Subcutaneous abdominal adipose tissue (tissue), 5 donors: ENCODE results near the gene PKDREJ.

Source experiments
- H3K27ac ChIP-seq: one replicate; pipeline ENCODE4 v1.7.0; 2013; ENCODE audit warnings: low read depth, mild to moderate bottlenecking, inconsistent platforms, low read length, moderate library complexity
- H3K27me3 ChIP-seq, 5 donors: one replicate each; pipeline ENCODE4 v1.7.0; 2013; ENCODE audit warnings: low read length in 5 of 5, inconsistent platforms in 1 of 5; ENCODE audit not compliant: control insufficient read depth in 5 of 5, insufficient read depth in 4 of 5
- H3K36me3 ChIP-seq, 5 donors: one replicate each; pipeline ENCODE4 v1.7.0; 2013; ENCODE audit warnings: low read length in 5 of 5; ENCODE audit not compliant: control insufficient read depth in 5 of 5, insufficient read depth in 5 of 5
- H3K4me1 ChIP-seq, 5 donors: one replicate each; pipeline ENCODE4 v1.7.0; 2013; ENCODE audit warnings: low read length in 5 of 5, mild to moderate bottlenecking in 3 of 5, moderate library complexity in 1 of 5; ENCODE audit not compliant: control insufficient read depth in 5 of 5, insufficient read depth in 5 of 5
- H3K4me3 ChIP-seq, 5 donors: one replicate each; pipeline ENCODE4 v1.7.0; 2013; ENCODE audit warnings: low read length in 5 of 5, low read depth in 1 of 5
- H3K9ac ChIP-seq, 5 donors: one replicate each; pipeline ENCODE4 v1.7.0; 2013; ENCODE audit warnings: low read length in 5 of 5, mild to moderate bottlenecking in 4 of 5, moderate library complexity in 3 of 5
- H3K9me3 ChIP-seq, 5 donors: one replicate each; pipeline ENCODE4 v1.7.0; 2013; ENCODE audit warnings: low read length in 5 of 5; ENCODE audit not compliant: control insufficient read depth in 5 of 5
- donor health status: healthy.
- donor health status: healthy.
- donor health status: healthy.
- donor health status: healthy.
- donor health status: healthy.

PKDREJ gene

GRCh38 chr22:46225631-46226030, 37.5 kb downstream of the PKDREJ start:
- Histone ChIP-seq H3K9ac (no peak overlapping the region), H3K27ac (no peak overlapping the region), H3K36me3 (peaks cover 4 to 44% (median 29%) of the 10 kb centered on the region in 5 donors), H3K4me3 (no peak overlapping the region), H3K9me3 (no peaks in the 10 kb centered on the region), H3K27me3 (no peaks in the 10 kb centered on the region), H3K4me1 (no peaks in the 10 kb centered on the region)

- H3K4me3 ChIP-seq, result no peak overlapping the region
- H3K9ac ChIP-seq, result no peak overlapping the region
- no peaks in the 10 kb centered on the region for H3K4me1 ChIP-seq
- no peak overlapping the region for H3K27ac ChIP-seq
- H3K27me3 ChIP-seq, result no peaks in the 10 kb centered on the region
- peaks cover 6 to 51% (median 36%) of the 10 kb centered on the region in 5 donors for H3K36me3 ChIP-seq
- H3K9me3 ChIP-seq, result no peaks in the 10 kb centered on the region
These were observed 38.2 kb downstream of the PKDREJ start for GRCh38 chr22:46224898-46225290.

- peaks cover 10 to 58% (median 42%) of the 10 kb centered on the region in 5 donors for H3K36me3 ChIP-seq
These were observed 38.9 kb downstream of the PKDREJ start for GRCh38 chr22:46224044-46224897.

GRCh38 chr22:46220921-46221320, 42.2 kb downstream of the PKDREJ start:
- Histone ChIP-seq H3K4me3 (no peak overlapping the region), H3K9me3 (no peaks in the 10 kb centered on the region), H3K4me1 (no peaks in the 10 kb centered on the region), H3K9ac (no peak overlapping the region), H3K36me3 (peaks cover 12 to 82% (median 63%) of the 10 kb centered on the region in 5 donors), H3K27ac (no peak overlapping the region), H3K27me3 (no peaks in the 10 kb centered on the region)

More at GRCh38 chr22:46224044-46224897, 38.9 kb downstream of the PKDREJ start:
- no peak overlapping the region for H3K27ac ChIP-seq
- no peaks in the 10 kb centered on the region for H3K4me1 ChIP-seq
- H3K27me3 ChIP-seq, result no peaks in the 10 kb centered on the region
- H3K9ac ChIP-seq, result no peak overlapping the region
- no peak overlapping the region for H3K4me3 ChIP-seq
- H3K9me3 ChIP-seq, result no peaks in the 10 kb centered on the region

- Histone ChIP-seq H3K27ac (no peak overlapping the region), H3K27me3 (no peaks in the 10 kb centered on the region), H3K9me3 (no peaks in the 10 kb centered on the region), H3K9ac (no peak overlapping the region), H3K4me3 (no peak overlapping the region), H3K4me1 (no peaks in the 10 kb centered on the region), H3K36me3 (peaks cover 12 to 82% (median 64%) of the 10 kb centered on the region in 5 donors)
These were observed 43.5 kb downstream of the PKDREJ start for GRCh38 chr22:46219636-46220035.

- Histone ChIP-seq H3K4me3 (no peak overlapping the region), H3K9ac (no peak overlapping the region), H3K27me3 (no peaks in the 10 kb centered on the region), H3K4me1 (no peaks in the 10 kb centered on the region), H3K9me3 (peaks cover 0 to 6% (median 3%) of the 10 kb centered on the region in 5 donors), H3K36me3 (peaks cover 9 to 69% (median 53%) of the 10 kb centered on the region in 5 donors), H3K27ac (no peak overlapping the region)
These were observed 48.5 kb downstream of the PKDREJ start for GRCh38 chr22:46214616-46215015.

- peaks cover 8 to 66% (median 51%) of the 10 kb centered on the region in 5 donors for H3K36me3 ChIP-seq
- H3K27ac ChIP-seq, result no peak overlapping the region
These were observed 49.0 kb downstream of the PKDREJ start for GRCh38 chr22:46214149-46214548.

GRCh38 chr22:46213052-46213451, 50.1 kb downstream of the PKDREJ start:
- H3K27me3 ChIP-seq, result no peaks in the 10 kb centered on the region
- no peak overlapping the region for H3K27ac ChIP-seq
- peaks cover 12 to 58% (median 46%) of the 10 kb centered on the region in 5 donors for H3K36me3 ChIP-seq
- peaks cover 8 to 19% (median 15%) of the 10 kb centered on the region in 5 donors for H3K9me3 ChIP-seq
- no peak overlapping the region for H3K4me3 ChIP-seq
- H3K4me1 ChIP-seq, result no peaks in the 10 kb centered on the region
- H3K9ac ChIP-seq, result no peak overlapping the region

More at GRCh38 chr22:46214149-46214548, 49.0 kb downstream of the PKDREJ start:
- Histone ChIP-seq H3K9me3 (peaks cover 2 to 11% (median 7%) of the 10 kb centered on the region in 5 donors), H3K4me3 (no peak overlapping the region), H3K4me1 (no peaks in the 10 kb centered on the region), H3K9ac (no peak overlapping the region), H3K27me3 (no peaks in the 10 kb centered on the region)

GRCh38 chr22:46212195-46212594, 50.9 kb downstream of the PKDREJ start:
- Histone ChIP-seq H3K27ac (no peak overlapping the region), H3K9ac (no peak overlapping the region), H3K36me3 (peaks cover 12 to 52% (median 44%) of the 10 kb centered on the region in 5 donors), H3K4me1 (no peaks in the 10 kb centered on the region), H3K4me3 (no peak overlapping the region), H3K27me3 (no peaks in the 10 kb centered on the region), H3K9me3 (peaks cover 8 to 19% (median 15%) of the 10 kb centered on the region in 5 donors)

- Histone ChIP-seq H3K9ac (no peak overlapping the region), H3K36me3 (peaks cover 15 to 35% (median 29%) of the 10 kb centered on the region in 5 donors), H3K27me3 (no peaks in the 10 kb centered on the region), H3K27ac (no peak overlapping the region), H3K9me3 (peaks cover 8 to 19% (median 15%) of the 10 kb centered on the region in 5 donors), H3K4me1 (no peaks in the 10 kb centered on the region), H3K4me3 (peak overlapping the region in 1 of 5 donors; percentile 12)
These were observed 53.9 kb downstream of the PKDREJ start for GRCh38 chr22:46209262-46209661.
